ENCODE measurements around the gene DGKQ.

GRCh38 chr4:956531-957230, 16.7 kb downstream of the DGKQ start:
- TF ChIP-seq POLR2A (IDR thresholded peaks at IDR 0.05; ENCODE audit: low read depth, low read length) (no peak), TAF1 (IDR thresholded peaks at IDR 0.05; ENCODE audit: low read depth, low read length) (no peak), SPI1 (IDR thresholded peaks at IDR 0.05; ENCODE audit: low read depth, low read length) (no peak), POLR2AphosphoS5 (IDR thresholded peaks at IDR 0.05; ENCODE audit: low read depth, low read length) (no peak), PAX5 (IDR thresholded peaks at IDR 0.05; ENCODE audit: insufficient read depth, low read length, severe bottlenecking) (no peak)
